Astrocyte of the spinal cord (primary cell): ENCODE data around the gene ARMC12.
A peak's percentile ranks its signal among the peaks of the same experiment; 100 is the strongest.
"Not testable (repeated sequence)": the region's sequence is repeated elsewhere in the genome, so short reads cannot be mapped to it uniquely, and the experiment has no call there.

Experiments used
- DNase-seq: peaks from one replicate; pipeline ENCODE4 v3.0.0; 2011; ENCODE audit warnings: low read depth, low spot score
- H3K4me3 ChIP-seq: 2 replicates; pipeline ENCODE4 v1.5.1; 2011; ENCODE audit warnings: low read depth, mild to moderate bottlenecking, low read length, moderate library complexity
- CTCF ChIP-seq: IDR thresholded peaks from 2 replicates; pipeline ENCODE4 v1.5.1; 2012; ENCODE audit warnings: low read depth, mild to moderate bottlenecking, low read length, inconsistent platforms
- in situ Hi-C: cut with HindIII; loops from 2 replicates; pipeline ENCODE4 v1.10.0; 2017; ENCODE audit warnings: low sequenced_read_pairs

The ARMC12 gene

GRCh38 chr6:35694462-35694861 lies 42.4 kb upstream of the ARMC12 start:
- in situ Hi-C loops, result no loop called here
- peak; percentile 58 for DNase-seq
- TF ChIP-seq CTCF, result no peak
- no peak overlapping the region for H3K4me3 ChIP-seq

DNA sequence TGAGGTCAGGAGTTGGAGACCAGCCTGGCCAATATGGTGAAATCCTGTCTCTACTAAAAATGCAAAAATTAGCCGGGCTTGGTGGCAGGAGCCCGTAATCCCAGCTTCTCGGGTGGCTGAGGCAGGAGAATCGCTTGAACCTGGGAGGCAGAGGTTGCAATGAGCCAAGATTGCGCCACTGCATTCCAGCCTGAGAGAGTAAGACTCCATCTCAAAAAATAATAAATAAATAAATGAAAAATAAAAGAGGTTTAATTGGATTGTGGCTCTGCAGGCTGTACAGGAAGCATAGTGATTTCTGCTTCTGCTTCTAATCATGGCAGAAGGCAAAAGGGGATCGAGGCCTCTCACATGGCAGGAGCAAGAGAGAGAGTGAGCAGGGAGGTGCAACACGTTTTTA lies 38.4 kb upstream of the ARMC12 start:
- DNase-seq, H3K4me3 ChIP-seq, in situ Hi-C loops: not testable (repeated sequence)

GRCh38 chr6:35698858-35699257 lies 38.0 kb upstream of the ARMC12 start:
- no peak overlapping the region for H3K4me3 ChIP-seq
- TF ChIP-seq CTCF, result no peak
- DNase-seq, result no peak
- in situ Hi-C loops, result no loop called here

- no peak for TF ChIP-seq CTCF
- in situ Hi-C loops, result no loop called here
- no peak for DNase-seq
- no peak overlapping the region for H3K4me3 ChIP-seq
Measured at GRCh38 chr6:35703554-35703953, 33.3 kb upstream of the ARMC12 start.

DNA sequence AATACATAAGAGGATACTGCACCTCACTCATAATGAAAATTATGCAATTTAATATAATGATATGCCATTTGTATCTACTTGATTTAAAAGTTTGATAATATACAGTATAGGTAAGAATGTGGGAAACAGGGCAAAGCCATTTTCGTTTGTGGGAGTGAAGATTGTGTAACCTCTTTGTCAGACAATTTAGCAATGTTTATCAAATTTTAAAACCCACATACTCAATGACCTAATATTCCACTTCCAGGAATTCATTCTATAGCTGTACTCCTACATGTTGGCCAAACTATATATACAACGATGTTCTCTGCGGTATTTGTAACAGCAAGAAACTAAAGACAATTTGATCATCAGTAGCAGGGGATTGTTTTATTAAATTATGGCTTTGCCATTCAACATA lies 30.4 kb upstream of the ARMC12 start:
- no peak for TF ChIP-seq CTCF
- no peak for DNase-seq
- no peak overlapping the region for H3K4me3 ChIP-seq
- in situ Hi-C loops, result no loop called here

- no peak overlapping the region for H3K4me3 ChIP-seq
- no peak for TF ChIP-seq CTCF
- DNase-seq, result no peak
- in situ Hi-C loops, result no loop called here
Measured at GRCh38 chr6:35707714-35708407, 29.0 kb upstream of the ARMC12 start.

- in situ Hi-C loops, result no loop called here
- no peak for DNase-seq
- no peak for TF ChIP-seq CTCF
- H3K4me3 ChIP-seq, result no peak overlapping the region
Measured at GRCh38 chr6:35708585-35708984, 28.2 kb upstream of the ARMC12 start.
